Measurements from ENCODE around the gene ZCRB1. TPM values are rescaled to one million over a fixed set of nuclear protein-coding genes. Genes with fewer than 3 reads are reported as not detected.

Gene ZCRB1
- total RNA-seq, 1 donor from 2014 or later = 57.5 TPM

GRCh38 chr12:42281844-42282243 is 44.0 kb downstream of the ZCRB1 start:
- Mint-ChIP-seq H3K27ac (ENCODE audit: unreplicated experiment) (no peak overlapping the region), H3K9me3 (ENCODE audit: low read depth) (no peaks in the 10 kb centered on the region), H3K4me1 (ENCODE audit: low read depth) (peaks cover 6% of the 10 kb centered on the region), H3K27me3 (ENCODE audit: low read depth) (peaks cover 1% of the 10 kb centered on the region), H3K4me3 (ENCODE audit: unreplicated experiment) (no peak overlapping the region), H3K36me3 (ENCODE audit: low read depth) (no peaks in the 10 kb centered on the region)
- DNase-seq (ENCODE audit: low spot score) = no peak
- TF ChIP-seq CTCF (IDR thresholded peaks at IDR 0.05) = no peak

GRCh38 chr12:42281278-42281677 is 44.6 kb downstream of the ZCRB1 start:
- H3K27ac Mint-ChIP-seq (ENCODE audit: unreplicated experiment) = no peak overlapping the region
- no peaks in the 10 kb centered on the region for H3K9me3 Mint-ChIP-seq (ENCODE audit: low read depth)
- no peak for TF ChIP-seq CTCF (IDR thresholded peaks at IDR 0.05)
- peaks cover 3% of the 10 kb centered on the region for H3K27me3 Mint-ChIP-seq (ENCODE audit: low read depth)
- H3K36me3 Mint-ChIP-seq (ENCODE audit: low read depth) = no peaks in the 10 kb centered on the region
- no peak for DNase-seq (ENCODE audit: low spot score)
- H3K4me3 Mint-ChIP-seq (ENCODE audit: unreplicated experiment) = no peak overlapping the region
- H3K4me1 Mint-ChIP-seq (ENCODE audit: low read depth) = peaks cover 6% of the 10 kb centered on the region

GRCh38 chr12:42278128-42278510 is 47.8 kb downstream of the ZCRB1 start:
- DNase-seq (ENCODE audit: low spot score) = no peak
- Mint-ChIP-seq H3K36me3 (ENCODE audit: low read depth) (no peaks in the 10 kb centered on the region), H3K4me1 (ENCODE audit: low read depth) (no peaks in the 10 kb centered on the region), H3K27ac (ENCODE audit: unreplicated experiment) (no peak overlapping the region), H3K9me3 (ENCODE audit: low read depth) (peaks cover under 1% of the 10 kb centered on the region), H3K27me3 (ENCODE audit: low read depth) (peaks cover 4% of the 10 kb centered on the region), H3K4me3 (ENCODE audit: unreplicated experiment) (no peak overlapping the region)
- no peak for TF ChIP-seq CTCF (IDR thresholded peaks at IDR 0.05)

- Mint-ChIP-seq H3K27ac (ENCODE audit: unreplicated experiment) (no peak overlapping the region), H3K4me3 (ENCODE audit: unreplicated experiment) (no peak overlapping the region), H3K36me3 (ENCODE audit: low read depth) (no peaks in the 10 kb centered on the region), H3K4me1 (ENCODE audit: low read depth) (no peaks in the 10 kb centered on the region), H3K27me3 (ENCODE audit: low read depth) (peaks cover 4% of the 10 kb centered on the region), H3K9me3 (ENCODE audit: low read depth) (peaks cover 6% of the 10 kb centered on the region)
- DNase-seq (ENCODE audit: low spot score) = no peak
- no peak for TF ChIP-seq CTCF (IDR thresholded peaks at IDR 0.05)
These were observed 48.3 kb downstream of the ZCRB1 start for GRCh38 chr12:42277396-42278127.

- Mint-ChIP-seq H3K36me3 (ENCODE audit: low read depth) (no peaks in the 10 kb centered on the region), H3K9me3 (ENCODE audit: low read depth) (peaks cover 6% of the 10 kb centered on the region), H3K27ac (ENCODE audit: unreplicated experiment) (no peak overlapping the region), H3K4me1 (ENCODE audit: low read depth) (no peaks in the 10 kb centered on the region), H3K27me3 (ENCODE audit: low read depth) (peaks cover 5% of the 10 kb centered on the region), H3K4me3 (ENCODE audit: unreplicated experiment) (no peak overlapping the region)
- DNase-seq (ENCODE audit: low spot score) = no peak
- no peak for TF ChIP-seq CTCF (IDR thresholded peaks at IDR 0.05)
These were observed 50.4 kb downstream of the ZCRB1 start for GRCh38 chr12:42275499-42275898.

Measured in chondrocyte (in vitro differentiated cells).